ENCODE results near the gene NFS1.

- no peak for TF ChIP-seq POLR2A (IDR thresholded peaks at IDR 0.05)
- TF ChIP-seq, protein P1, sequence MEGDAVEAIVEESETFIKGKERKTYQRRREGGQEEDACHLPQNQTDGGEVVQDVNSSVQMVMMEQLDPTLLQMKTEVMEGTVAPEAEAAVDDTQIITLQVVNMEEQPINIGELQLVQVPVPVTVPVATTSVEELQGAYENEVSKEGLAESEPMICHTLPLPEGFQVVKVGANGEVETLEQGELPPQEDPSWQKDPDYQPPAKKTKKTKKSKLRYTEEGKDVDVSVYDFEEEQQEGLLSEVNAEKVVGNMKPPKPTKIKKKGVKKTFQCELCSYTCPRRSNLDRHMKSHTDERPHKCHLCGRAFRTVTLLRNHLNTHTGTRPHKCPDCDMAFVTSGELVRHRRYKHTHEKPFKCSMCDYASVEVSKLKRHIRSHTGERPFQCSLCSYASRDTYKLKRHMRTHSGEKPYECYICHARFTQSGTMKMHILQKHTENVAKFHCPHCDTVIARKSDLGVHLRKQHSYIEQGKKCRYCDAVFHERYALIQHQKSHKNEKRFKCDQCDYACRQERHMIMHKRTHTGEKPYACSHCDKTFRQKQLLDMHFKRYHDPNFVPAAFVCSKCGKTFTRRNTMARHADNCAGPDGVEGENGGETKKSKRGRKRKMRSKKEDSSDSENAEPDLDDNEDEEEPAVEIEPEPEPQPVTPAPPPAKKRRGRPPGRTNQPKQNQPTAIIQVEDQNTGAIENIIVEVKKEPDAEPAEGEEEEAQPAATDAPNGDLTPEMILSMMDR (IDR thresholded peaks at IDR 0.05): no peak
- no peak for TF ChIP-seq POLR2AphosphoS5 (IDR thresholded peaks at IDR 0.05)
Measured at GRCh38 chr20:35702824-35703695, 3.9 kb upstream of the NFS1 start.
